Measurements from ENCODE around the gene NEK11.
"Not testable (repeated sequence)": the region's sequence is repeated elsewhere in the genome, so short reads cannot be mapped to it uniquely, and the experiment has no call there.

Gene NEK11

DNA sequence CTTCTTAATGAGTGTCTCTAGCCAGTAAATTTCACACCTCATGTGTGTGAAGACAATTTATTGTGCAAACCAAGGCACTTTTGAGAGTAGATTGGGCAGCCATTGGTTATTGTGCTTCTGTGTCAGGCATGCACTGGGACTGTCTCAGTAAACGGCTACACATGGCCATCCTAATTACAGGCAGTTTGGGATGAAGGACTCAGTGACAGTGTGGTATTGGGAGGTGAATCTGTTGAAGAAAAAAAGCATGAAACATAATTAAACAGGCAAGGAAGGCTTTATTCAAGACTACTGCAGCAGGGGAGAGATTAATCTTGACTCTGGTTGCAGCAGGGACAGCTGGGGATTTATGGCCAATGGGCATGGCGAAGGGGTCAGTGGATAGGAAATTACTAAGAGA, 297.1 kb downstream of the NEK11 start:
- no peak for DNase-seq

DNA sequence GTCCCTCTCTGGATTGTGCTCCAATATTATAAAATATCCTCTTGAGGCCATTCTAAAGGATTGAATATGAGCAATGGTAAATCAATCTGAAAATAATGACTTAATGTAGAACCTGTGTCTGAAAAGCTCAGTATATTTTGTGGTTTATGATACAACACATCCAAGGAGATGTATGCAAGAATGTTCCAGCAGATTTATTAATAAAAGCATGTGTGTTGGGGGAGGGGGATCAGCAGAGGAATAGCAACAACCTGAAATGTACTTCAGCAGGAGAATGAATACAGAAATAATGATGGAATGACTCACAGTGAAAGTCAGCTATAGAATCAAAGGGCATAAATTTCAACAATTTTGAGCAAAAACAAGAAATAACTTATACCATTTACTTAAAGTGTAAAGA, 298.2 kb downstream of the NEK11 start:
- no peak for DNase-seq

DNA sequence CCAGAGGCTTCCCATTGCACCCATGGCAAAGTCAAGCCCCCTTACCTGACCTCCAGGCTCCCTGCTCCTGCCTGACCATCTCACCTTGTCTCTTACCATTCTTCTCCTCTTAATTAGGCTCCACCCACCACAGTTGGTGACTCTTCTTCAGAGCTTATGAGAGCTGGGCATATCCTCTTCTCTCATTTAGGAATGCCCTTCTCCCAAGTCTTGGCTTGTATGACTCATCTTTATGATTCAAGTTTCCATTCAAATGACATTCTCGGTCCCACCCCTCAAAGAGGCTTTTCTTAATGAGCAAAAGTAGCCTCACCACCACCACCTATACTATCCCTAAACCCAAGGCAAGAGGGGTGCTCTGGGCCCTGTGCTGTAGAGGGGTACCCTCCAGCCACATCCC, 299.6 kb downstream of the NEK11 start:
- no peak for DNase-seq

DNA sequence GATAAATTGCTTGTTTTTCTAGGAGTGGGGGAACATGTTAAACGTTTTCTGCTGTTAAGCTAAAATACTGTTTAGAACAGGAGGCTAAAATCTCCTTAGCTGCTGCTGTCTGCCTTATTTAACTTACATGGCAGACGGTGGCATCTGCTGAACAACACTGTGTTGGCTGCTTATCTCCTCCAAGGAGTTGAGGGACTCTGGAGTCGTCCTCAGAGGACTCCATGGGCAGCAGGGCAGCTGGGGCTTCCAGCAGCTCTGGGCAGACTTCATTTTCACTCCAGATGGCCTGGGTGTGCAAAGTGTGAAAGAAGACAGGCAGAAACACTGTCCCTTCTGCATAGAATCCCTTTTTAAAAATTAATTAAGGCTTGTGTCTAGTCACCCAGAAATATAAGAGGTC, 302.0 kb downstream of the NEK11 start:
- no peak for DNase-seq

DNA sequence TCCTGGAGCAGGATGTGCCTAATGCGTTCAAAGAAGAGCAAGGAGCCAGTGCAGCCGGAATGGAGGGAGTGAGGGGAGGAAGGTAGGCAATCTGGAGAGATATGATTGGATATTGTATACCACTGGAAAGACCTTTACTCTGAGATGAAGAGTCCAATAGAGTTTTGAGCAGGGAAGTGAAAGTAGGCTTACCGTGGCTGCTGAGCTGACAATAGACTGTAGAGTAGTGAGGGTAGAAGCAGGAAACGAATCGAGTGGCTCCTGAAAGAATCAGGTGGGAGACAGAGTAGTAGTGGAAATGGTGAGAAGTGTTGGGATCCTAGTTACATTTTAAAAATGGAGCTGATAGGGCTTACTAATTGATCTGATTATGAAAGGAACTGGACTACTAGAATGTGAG, 303.1 kb downstream of the NEK11 start:
- no peak for DNase-seq

DNA sequence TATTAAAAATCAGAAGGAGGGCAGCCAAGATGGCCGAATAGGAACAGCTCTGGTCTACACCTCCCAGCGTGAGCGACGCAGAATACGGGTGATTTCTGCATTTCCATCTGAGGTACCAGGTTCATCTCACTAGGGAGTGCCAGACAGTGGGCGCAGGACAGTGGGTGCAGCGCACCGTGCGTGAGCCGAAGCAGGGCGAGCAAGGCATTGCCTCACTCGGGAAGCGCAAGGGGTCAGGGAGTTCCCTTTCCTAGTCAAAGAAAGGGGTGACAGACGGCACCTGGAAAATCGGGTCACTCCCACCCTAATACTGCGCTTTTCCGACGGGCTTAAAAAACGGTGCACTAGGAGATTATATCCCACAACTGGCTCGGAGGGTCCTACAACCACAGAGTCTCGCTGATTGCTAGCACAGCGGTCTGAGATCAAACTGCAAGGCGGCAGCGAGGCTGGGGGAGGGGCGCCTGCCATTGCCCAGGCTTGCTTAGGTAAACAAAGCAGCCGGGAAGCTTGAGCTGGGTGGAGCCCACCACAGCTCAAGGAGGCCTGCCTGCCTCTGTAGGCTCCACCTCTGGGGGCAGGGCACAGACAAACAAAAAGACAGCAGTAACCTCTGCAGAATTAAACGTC, 304.9 kb downstream of the NEK11 start:
- DNase-seq = not testable (repeated sequence)

DNA sequence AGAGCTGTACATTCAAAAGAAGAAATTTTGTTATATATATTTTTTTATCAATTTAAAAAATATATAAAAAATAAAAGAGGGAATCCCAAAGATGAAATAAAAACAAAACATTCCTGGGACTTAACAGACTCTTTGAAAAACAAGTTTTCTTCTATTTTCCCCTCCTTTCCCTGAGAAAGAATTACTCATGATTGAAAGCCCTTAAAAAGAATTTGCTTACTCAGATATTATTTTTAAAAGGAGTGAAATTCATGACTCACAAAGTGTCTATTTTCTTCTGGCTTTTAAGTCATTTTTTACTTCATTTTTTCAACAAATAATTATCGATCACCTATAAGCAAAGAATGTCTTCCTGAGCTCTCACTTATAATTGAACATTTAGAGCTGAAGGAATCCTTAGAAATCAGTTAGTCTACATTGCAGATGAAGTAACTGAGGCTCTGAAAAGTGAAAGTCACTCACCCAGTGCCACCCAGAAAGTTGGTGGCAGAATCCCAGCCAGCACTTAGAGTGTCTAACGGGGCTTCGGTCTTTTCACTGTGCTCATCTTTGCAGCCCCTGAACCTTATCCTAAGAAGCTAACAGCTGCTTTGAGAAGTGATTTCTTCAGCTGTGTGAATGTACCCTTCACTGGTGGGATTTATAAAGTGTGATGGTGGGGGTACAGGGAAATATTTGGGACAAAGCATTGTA, 312.4 kb downstream of the NEK11 start:
- DNase-seq = no peak

DNA sequence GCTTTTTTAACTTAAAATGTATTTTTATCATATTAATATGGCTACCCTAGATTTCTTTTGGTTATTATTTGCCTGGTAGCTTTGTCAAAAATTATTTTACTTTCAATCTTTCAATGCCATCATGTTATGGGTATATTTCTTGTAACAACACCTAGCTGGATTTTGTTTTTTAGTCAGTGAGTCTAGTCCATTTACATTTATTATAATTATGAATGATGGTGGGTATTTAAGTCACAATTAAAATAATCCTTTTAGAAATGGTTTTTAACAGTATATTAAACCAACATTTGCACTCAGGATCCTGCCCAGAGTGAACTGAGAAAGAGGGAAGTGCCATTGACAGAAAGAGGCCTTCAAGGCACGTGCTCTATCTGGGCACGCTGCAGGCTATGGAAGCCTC, 315.1 kb downstream of the NEK11 start:
- no peak for DNase-seq

DNA sequence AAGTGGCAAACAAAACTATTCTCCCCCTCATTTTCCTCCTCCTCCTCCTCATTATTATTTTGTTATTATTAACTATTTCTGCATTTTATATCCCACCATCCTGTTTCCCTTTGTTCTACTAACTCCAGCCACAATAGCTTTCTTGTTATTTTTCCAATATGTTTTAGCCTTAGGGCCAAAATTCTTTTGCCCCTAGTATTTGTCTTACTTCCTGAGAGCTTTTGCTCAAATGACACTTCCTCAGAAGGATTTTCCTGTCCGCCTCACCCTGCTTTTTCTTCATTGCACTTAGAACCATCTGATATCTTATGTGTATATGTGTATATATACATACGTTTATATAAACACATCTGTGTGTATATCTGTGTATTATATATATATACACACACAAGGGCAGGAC, 322.2 kb downstream of the NEK11 start:
- no peak for DNase-seq

DNA sequence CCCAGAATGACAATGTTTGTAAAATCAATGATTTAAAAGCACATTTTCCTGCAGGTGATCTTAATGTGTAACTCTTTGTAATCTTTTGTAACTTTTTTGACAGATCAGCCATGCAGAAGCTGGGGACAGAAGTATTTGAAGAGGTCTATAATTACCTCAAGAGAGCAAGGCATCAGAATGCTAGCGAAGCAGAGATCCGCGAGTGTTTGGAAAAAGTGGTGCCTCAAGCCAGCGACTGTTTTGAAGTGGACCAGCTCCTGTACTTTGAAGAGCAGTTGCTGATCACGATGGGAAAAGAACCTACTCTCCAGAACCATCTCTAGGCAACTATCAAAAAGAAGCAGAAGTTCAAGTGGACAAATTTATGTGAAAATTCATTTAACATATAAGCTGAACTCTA, 322.8 kb downstream of the NEK11 start:
- no peak for DNase-seq

DNA sequence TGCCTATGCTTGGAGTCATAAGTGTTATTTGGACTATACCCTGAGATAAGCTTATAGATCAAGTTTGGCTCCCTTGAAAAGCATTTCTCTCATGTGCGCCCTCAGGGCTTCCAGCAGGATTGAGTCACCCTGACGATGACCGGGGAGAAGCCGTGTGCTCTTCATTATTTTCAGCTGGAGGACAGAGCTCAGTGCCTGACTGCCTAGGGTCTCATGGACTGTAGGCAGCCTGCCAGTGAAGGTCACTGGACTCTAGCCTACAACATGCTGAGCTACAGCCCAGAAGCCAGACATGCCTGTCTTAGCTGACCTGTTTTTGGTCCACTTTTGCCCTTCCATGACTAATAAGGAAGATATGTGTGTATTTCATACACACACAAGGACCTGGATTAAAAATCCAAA, 323.3 kb downstream of the NEK11 start:
- no peak for DNase-seq

DNA sequence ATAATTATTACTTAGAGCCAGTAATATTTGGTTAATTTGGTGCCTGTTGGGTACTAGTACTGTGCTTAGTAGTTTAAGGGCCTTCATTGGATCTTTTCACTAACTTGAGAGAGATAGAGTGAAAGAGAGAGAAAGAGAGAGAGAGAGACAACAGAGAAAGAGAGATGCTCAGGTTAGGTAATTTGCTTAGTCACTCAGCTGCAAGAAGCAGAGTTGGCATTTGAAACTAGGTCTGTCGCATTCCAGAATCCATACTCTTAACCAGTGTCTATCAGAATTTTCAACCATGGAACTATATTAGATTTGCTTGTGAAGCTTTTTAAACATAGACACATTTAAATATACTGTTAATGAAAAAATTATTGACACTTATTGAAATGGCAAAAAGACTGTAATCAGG, 323.8 kb downstream of the NEK11 start:
- DNase-seq = no peak

DNA sequence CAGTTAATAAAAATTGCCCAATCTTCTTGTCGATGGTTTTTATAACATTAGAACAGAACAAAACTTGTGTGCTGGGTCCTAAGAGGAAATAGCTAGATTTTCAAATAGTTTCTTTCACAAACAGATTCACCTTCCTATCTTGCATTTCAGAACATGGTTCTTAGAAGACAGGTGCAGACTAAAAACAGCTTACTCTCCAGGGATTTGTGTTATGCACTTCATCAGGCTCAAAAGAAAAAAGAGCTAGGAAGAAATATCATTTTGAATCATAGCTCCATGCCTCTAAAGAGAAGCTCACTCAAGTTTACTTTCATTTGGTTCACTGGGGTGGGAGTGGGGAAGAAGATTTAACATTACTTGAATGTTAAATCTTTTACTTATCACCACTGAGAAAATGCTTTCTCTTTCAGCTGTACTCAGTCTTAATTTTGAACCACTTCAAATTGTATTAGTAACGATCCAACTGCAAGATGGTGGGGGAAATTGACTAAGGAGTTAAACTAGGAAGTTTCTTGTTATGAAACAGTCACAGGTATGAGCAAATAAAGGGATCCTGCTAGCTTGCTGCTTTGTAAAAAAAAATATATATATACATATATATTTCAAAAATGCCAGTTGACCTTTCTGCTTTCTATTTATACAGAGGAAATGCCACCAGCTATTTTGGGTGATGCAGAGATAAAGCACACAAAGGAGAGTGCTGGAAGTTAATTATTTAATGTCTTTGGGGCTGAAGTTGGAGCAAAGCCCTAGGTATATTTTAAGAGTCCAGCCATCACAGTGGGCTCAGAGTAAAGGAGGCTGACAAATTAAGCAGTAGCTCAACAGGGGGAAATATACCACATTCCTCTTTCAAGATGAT, 326.6 kb downstream of the NEK11 start:
- no peak for DNase-seq

DNA sequence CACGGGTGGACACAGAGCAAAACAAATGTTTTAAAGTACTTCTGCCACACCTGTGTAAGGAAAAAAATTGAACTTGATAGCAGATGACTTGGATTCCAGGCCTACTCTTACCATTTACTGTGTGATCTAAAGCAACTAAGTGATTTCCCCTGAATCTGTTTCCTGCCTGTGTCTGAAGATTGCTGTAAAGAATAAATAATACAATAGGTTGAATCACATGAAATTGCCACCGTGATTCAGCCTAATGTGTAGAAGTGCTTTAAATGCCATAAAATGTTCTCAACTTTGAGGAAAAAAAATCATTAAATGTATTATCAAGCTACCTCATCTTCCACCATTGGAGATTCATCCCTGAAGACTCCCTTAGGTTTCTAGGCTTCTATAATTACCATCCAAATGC, 327.3 kb downstream of the NEK11 start:
- no peak for DNase-seq

DNA sequence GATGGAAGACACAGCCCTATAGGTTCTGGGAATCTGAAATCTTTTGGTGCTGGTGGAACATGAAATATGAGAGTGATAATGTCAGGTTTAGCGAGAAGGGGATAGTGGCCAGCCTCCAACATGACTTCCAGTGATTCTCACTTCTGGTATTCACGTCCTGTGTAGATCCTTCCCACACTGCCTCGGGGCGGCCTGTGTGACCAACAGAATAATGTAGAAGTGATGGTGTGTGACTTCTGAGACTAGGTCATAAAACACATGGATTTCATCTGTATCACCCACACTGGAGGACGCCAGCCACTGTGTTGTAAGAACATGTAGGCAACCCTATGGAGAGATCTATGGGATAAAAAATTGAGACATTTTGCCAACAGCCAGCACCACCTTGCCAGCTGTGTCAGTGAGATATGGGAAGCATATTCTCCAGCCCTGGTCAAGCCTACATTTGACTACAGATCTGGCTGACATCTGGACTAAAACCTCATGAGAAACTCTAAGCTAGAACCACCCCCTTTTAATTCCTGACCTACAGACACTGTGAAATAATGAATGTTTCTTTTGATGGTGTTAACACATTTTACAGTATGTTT, 329.4 kb downstream of the NEK11 start:
- DNase-seq = no peak

DNA sequence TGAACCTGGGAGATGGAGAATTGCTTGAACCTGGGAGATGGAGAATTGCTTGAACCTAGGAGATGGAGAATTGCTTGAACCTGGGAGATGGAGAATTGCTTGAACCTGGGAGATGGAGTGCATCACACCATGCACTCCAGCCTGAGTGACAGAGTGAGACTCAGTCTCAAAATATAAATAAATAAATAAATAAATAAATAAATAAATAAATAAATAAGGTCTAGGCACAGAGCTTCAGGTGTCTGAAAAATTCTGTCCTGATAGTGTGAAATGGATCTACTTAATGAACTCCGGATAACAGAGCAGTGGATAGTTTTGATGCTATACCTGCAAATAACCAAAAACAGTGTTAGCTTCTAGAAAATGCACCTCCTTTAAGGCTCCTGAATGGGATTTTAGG, 330.6 kb downstream of the NEK11 start:
- no peak for DNase-seq

DNA sequence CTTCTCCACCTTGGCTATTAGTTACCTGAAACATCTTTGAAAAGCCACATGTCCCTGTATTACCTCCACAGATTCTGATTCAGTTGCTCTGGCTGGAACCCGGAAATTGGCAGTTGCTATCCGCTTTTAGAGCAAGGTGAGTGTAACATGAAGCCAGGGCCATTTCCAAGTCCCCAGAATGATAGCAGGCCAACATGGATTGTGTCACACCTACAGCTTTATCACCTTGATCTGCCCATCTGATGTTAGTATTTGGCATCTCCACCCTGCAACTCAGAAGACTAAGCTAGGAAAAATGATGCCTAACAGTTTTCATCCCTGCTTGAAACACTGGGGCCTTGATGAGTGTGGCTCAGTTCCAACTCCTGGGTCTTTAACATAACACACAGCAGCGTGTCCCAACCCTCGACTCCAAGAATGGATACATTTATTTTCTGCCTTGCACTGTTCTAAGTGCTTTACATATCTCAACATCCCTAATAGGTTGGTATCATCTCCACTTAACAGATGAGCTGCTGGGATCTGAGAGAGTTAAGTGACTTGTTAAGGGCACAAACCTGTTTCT, 333.6 kb downstream of the NEK11 start:
- no peak for DNase-seq

DNA sequence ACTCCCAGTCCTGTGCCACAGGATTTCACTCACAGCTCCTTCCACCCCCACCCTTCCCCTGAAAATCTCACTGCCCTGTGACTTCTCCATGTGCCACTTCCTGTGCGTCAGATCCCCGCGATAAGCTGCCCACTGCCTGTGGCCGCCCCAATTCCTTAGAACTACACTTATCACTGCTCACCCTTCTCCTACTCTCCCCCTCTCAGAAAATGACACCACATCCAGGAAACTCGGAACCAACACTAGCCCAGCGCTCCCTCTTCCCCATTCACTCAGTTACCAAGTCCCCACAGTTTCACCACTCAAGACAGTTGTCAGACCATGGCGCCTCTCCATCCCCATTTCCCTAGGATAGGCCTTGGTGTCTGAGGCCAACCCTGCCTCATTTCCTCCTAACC, 334.4 kb downstream of the NEK11 start:
- DNase-seq = not testable (repeated sequence)

DNA sequence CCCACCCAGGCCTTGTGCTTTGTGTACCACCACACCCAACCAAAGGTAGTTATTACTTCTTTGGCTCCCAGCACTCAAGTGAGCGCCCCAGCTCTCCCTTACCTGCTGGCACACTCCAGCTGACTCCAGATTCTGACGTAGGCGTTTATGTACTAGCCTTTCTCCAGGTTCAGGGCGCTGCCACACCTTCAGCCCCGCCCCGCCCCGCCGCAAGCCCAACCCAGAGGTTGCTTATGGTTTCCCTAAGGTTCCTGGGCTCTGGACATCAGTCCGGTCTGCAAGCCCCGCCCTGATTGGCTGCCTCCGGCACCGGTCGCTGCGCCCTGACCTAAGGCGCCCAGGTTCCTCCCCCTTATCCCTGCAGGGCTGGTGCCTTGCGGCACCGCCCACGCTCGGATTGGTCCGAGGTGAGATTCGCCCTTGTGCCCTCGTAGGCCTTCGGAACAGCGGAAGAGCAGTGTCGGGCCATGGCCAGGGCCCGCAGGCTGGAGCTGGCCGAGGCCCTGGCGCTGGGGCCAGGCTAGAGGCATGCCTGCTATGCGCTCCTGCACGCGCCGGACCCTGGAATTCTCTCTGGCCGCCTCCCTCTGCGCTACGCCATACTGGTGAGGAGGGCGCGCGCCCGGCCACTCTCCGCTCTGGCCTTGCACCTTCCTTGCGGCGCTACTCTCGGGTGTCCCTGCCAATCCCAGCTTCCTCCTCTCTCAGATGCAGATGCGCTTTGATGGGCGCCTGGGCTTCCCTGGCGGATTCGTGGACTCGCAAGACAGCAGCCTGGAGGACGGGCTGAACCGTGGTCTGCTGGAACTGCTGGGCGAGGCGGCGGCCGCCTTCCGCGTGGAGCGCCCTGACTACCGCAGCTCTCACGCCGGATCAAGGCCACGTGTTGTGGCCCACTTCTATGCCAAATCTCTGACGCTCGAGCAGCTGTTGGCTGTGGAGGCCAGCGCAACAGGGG, 335.1 kb downstream of the NEK11 start:
- DNase-seq = no peak

DNA sequence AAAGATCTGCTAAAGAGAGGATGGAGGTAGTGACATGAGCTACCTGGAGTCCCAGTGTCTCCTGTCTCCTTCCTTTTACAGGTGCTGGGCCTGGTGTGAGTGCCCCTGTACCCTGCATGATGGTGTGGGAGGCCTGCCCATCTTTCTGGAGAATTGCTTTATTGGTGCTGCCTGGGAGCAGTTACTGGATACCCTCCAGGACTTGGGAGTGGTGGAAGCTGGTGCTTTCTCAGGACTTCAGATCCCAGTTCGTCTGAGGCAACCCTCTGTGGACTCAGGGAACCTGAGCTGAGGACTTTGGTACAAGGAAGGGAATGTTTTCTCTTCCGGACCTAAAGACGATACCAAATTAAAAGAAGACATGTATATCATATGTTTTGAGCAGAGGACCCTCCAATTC, 336.6 kb downstream of the NEK11 start:
- no peak for DNase-seq

DNA sequence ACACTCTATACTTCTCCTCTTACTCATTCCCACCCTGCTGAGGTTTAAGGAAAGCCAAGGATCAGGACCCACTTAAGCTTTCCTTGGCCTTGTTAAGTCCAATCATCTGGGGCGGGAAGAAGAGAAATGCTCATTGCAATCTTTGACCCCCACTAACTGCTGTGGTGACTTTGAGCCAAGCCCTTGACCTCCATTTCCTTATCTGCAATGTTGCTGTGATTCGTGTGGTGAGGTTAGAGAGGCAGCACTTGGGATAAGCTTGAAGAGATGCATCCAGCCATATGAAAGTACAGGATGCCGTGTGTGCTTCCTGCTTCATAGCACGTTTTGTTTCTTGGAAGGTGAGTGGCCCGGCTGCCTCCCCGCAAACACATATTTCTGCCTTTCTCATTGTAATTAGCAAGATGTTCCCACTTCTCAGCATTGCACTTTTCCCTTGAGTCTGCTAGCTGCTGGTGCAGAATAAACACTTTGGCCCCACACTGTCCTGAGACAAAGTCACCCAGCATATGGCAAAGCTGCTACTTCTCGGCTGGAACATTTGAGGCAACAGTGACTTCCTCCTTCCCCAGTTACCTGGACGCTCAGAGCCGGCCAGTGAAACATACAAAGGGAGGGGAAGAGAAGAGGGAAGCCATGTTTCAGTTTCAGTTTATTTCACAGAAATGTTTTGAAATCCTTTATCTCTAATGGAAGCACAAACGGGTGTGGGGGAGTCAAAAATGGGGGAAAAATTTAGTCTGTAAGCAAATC, 344.4 kb downstream of the NEK11 start:
- DNase-seq = no peak

All from NCI-H2107 (cell line).